AG10803 (cell line): ENCODE data around the gene SULF2.
A peak's percentile ranks its signal among the peaks of the same experiment; 100 is the strongest.

ENCODE experiments used
- DNase-seq: peaks from one replicate; pipeline ENCODE4 v3.0.0; 2010; ENCODE audit warnings: low read depth
- H3K4me3 ChIP-seq: 2 replicates; pipeline ENCODE4 v1.5.1; 2011; ENCODE audit warnings: mild to moderate bottlenecking, low read length, control low read depth
- TF ChIP-seq, protein P1 (sequence below): conservative IDR thresholded peaks from 2 replicates; pipeline ENCODE4 v1.5.1; 2011; ENCODE audit warnings: mild to moderate bottlenecking, low read length, control low read depth, inconsistent platforms

The SULF2 gene

DNA sequence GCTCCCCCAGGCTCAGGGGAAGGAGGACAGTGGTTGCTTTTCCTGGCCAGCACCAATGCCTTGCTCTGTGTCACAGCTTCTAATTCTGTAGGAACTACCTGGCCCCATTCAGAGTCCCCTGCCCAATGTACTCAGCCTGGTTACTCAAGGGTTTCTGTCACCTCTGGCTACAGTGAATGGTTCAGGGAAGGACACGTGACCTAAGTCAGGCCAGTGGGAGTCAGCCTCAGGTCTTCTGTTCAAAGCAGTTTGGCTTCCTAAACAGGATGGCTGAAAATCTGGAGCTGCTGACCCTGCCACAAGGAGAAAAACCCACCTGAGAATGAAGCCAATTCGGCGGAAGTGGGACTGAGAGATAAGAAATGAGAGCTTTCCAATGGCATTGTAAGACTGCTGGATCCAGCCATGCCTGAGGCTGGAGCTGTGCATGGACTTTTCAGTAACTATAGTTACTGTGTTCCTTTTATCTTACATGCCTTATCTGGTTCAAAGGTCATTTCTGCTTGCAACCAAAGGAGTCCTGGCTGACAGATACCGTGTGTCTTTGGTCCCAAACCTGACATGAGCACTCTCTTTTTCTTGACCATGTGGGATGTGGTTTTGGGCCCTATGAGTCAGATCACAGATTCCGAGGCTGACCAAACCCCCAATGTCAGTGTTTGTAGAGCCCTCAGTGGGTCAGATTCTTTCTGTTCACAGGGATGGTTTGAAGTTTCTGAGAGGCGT lies 104.3 kb downstream of the SULF2 start:
- no peak overlapping the region for H3K4me3 ChIP-seq
- peak; percentile 23 for DNase-seq
- TF ChIP-seq, protein P1, sequence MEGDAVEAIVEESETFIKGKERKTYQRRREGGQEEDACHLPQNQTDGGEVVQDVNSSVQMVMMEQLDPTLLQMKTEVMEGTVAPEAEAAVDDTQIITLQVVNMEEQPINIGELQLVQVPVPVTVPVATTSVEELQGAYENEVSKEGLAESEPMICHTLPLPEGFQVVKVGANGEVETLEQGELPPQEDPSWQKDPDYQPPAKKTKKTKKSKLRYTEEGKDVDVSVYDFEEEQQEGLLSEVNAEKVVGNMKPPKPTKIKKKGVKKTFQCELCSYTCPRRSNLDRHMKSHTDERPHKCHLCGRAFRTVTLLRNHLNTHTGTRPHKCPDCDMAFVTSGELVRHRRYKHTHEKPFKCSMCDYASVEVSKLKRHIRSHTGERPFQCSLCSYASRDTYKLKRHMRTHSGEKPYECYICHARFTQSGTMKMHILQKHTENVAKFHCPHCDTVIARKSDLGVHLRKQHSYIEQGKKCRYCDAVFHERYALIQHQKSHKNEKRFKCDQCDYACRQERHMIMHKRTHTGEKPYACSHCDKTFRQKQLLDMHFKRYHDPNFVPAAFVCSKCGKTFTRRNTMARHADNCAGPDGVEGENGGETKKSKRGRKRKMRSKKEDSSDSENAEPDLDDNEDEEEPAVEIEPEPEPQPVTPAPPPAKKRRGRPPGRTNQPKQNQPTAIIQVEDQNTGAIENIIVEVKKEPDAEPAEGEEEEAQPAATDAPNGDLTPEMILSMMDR: no peak

- no peak for DNase-seq
- no peak overlapping the region for H3K4me3 ChIP-seq
- TF ChIP-seq, protein P1: no peak
Observed at GRCh38 chr20:47679462-47679861, 105.8 kb downstream of the SULF2 start.

DNA sequence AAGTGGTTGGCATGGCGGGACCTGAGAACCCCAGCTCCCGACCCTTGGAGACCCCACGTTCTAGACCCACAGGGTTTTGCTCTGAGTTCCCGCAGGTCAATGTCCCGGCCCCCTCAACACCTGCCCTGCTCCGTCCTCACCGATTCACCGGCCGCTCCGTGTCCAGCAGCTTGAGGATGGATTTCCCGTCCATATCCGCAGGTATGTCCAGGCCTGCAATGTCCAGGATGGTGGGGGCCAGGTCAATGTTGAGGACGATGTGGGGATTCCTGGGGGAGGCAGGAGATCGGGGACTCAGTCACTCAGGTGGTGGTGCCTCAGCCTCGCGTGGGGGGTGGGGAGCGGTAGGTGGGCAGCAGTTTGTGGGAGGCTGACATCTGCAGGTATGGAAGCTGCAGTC lies 106.7 kb downstream of the SULF2 start:
- no peak for DNase-seq
- H3K4me3 ChIP-seq: no peak overlapping the region
- TF ChIP-seq, protein P1: no peak

DNA sequence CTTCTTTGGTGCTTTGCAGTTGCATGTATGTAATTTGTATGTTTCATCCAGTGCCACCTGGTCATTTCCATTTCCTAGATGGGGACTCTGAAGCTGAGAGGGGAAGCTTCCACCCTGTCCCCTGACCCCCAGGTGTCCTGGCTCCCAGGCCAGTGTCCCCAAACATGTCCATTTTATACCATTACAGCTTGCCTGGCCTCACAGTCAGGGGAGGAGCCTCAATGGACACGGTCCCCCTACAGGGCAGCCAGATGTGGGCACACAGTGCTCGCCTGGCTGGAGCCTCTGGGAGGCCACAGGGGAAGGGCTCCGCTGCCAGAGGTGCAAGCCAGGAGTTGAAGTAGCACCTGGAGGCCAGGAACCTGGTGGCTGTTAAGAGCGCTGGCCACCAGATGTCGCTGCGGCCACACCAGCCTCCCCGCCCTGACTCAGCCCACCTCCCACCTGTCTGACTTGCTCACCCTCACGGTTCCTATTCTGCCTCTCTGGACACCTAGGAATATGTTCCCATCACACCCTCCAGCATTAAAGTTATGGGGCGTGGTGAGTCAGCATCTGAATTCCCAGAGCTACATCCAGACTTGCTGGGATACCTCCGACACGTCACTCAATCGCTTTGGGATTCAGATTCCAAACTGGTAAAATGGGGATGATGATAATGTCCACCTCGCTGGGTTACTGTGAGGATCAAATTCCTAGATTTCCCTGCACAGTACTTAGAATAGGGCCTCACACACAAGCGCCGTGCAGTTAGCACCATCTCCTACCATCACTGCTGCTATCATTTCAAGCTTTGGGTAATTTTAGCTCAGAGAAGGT lies 107.4 kb downstream of the SULF2 start:
- TF ChIP-seq, protein P1: peak; percentile 65
- DNase-seq: no peak
- H3K4me3 ChIP-seq: no peak overlapping the region

DNA sequence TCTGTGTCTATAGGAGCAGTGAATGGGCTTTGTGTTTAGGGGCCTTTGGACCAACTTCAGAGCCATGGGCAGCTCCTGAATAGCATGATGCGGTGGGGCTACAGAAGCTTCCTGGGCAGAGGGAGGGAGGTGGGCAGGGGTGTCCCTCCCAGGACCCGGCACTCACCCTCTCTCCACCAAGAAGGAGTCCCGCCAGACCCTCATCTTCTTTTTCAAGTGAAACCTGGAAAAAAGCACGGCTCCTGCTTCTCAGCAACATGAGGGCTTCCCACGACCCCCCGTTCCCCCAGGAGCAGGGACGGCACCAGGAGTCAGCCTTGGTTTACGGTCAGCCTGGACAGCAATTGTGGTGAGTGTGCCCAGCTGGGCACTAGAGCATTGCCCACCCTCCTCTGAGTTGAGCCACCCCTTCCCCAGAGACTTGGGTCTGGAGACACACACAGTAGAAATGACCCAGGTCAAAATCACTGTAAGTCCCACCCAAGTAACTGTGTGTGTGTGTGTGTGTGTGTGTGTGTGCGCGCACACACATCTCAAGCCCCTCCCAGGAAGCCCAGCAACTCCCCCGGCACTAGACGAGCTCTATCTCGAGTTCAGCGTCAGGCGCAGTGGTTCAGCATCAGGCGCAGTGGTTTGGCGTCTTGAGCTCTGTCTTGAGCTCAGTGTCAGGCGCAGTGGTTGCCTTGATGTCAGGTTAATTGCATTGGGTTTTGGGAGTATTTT lies 108.2 kb downstream of the SULF2 start:
- TF ChIP-seq, protein P1: no peak
- H3K4me3 ChIP-seq: no peak overlapping the region
- DNase-seq: no peak

GRCh38 chr20:47676219-47676721 lies 109.0 kb downstream of the SULF2 start:
- no peak for DNase-seq
- TF ChIP-seq, protein P1: no peak
- no peak overlapping the region for H3K4me3 ChIP-seq
